Naive B cell (primary cell): ENCODE data around the gene LRRC17. TPM values are rescaled to one million over a fixed set of nuclear protein-coding genes. Genes with fewer than 3 reads are reported as not detected.

ENCODE experiments used
- ATAC-seq, 2 donors: fragments of 150-1000 bp; cut with Tn5 transposase; 2 replicates each; pipeline ENCODE4 v1.10.0; 2021; ENCODE audit warnings: low read depth in 2 of 2, mild to moderate bottlenecking in 2 of 2, moderate library complexity in 2 of 2
- DNase-seq: peaks from one replicate; pipeline ENCODE4 v3.0.0; 2022
- H3K27ac Mint-ChIP-seq, 6 donors: one replicate each; pipeline ENCODE4 v1.8.0; 2020 to 2022; ENCODE audit warnings: mild to moderate bottlenecking in 6 of 6, mixed read lengths in 6 of 6, moderate library complexity in 5 of 6, inconsistent platforms in 2 of 6
- H3K27me3 Mint-ChIP-seq, 3 donors: one replicate each; pipeline ENCODE4 v1.8.0; 2021 to 2022; ENCODE audit warnings: mixed read lengths in 3 of 3, mild to moderate bottlenecking in 1 of 3
- H3K36me3 Mint-ChIP-seq, 2 donors: one replicate each; pipeline ENCODE4 v1.8.0; 2020 to 2022; ENCODE audit warnings: mixed read lengths in 2 of 2, inconsistent platforms in 1 of 2, mild to moderate bottlenecking in 1 of 2
- H3K4me1 Mint-ChIP-seq, 3 donors: one replicate each; pipeline ENCODE4 v1.8.0; 2020 to 2022; ENCODE audit warnings: mixed read lengths in 3 of 3, inconsistent platforms in 1 of 3, mild to moderate bottlenecking in 1 of 3, moderate library complexity in 1 of 3
- H3K4me3 Mint-ChIP-seq, 8 donors: one replicate each; pipeline ENCODE4 v1.8.0; 2020 to 2022; ENCODE audit warnings: mild to moderate bottlenecking in 8 of 8, mixed read lengths in 8 of 8, moderate library complexity in 8 of 8, inconsistent platforms in 2 of 8
- H3K9me3 Mint-ChIP-seq, 7 donors: one replicate each; pipeline ENCODE4 v1.8.0; 2020 to 2022; ENCODE audit warnings: mixed read lengths in 7 of 7, mild to moderate bottlenecking in 5 of 7, inconsistent platforms in 2 of 7, moderate library complexity in 1 of 7
- polyA plus RNA-seq, 6 donors: library from polyadenylated mRNA; unstranded; fragments of 300-500 nt; fragmentation: Illumina TruSeq; gene quantifications; one replicate each; pipeline ENCODE4 v1.2.3, GENCODE V29; 2021; ENCODE audit warnings: low read depth in 6 of 6

The LRRC17 gene
- polyA plus RNA-seq, 6 donors from 2014 or later, result 0.40 to 1.2 TPM; not detected in 4

- H3K27ac Mint-ChIP-seq, result peak overlapping the region in 1 of 6 donors; percentile 16
- no peaks in the 10 kb centered on the region for H3K27me3 Mint-ChIP-seq
- H3K36me3 Mint-ChIP-seq, result peaks cover 0 to 16% of the 10 kb centered on the region in 2 donors
- peaks cover 0 to 9% (median 3%) of the 10 kb centered on the region in 3 donors for H3K4me1 Mint-ChIP-seq
- DNase-seq (no peak), ATAC-seq (no peak)
- no peak overlapping the region for H3K4me3 Mint-ChIP-seq
- no peaks in the 10 kb centered on the region for H3K9me3 Mint-ChIP-seq
Observed at GRCh38 chr7:102914585-102914984, 1.8 kb downstream of the LRRC17 start.

GRCh38 chr7:102916426-102916825 lies 3.6 kb downstream of the LRRC17 start:
- peaks cover 0 to 9% (median 3%) of the 10 kb centered on the region in 3 donors for H3K4me1 Mint-ChIP-seq
- H3K27ac Mint-ChIP-seq, result no peak overlapping the region
- H3K4me3 Mint-ChIP-seq, result no peak overlapping the region
- no peak for DNase-seq
- no peaks in the 10 kb centered on the region for H3K36me3 Mint-ChIP-seq
- H3K9me3 Mint-ChIP-seq, result no peaks in the 10 kb centered on the region
- no peak for ATAC-seq
- H3K27me3 Mint-ChIP-seq, result no peaks in the 10 kb centered on the region

GRCh38 chr7:102916881-102917280 lies 4.1 kb downstream of the LRRC17 start:
- Mint-ChIP-seq H3K4me3 (no peak overlapping the region), H3K27me3 (no peaks in the 10 kb centered on the region), H3K27ac (no peak overlapping the region), H3K9me3 (no peaks in the 10 kb centered on the region), H3K36me3 (no peaks in the 10 kb centered on the region), H3K4me1 (peaks cover 0 to 9% (median 3%) of the 10 kb centered on the region in 3 donors)
- ATAC-seq, result no peak
- DNase-seq, result no peak

DNA sequence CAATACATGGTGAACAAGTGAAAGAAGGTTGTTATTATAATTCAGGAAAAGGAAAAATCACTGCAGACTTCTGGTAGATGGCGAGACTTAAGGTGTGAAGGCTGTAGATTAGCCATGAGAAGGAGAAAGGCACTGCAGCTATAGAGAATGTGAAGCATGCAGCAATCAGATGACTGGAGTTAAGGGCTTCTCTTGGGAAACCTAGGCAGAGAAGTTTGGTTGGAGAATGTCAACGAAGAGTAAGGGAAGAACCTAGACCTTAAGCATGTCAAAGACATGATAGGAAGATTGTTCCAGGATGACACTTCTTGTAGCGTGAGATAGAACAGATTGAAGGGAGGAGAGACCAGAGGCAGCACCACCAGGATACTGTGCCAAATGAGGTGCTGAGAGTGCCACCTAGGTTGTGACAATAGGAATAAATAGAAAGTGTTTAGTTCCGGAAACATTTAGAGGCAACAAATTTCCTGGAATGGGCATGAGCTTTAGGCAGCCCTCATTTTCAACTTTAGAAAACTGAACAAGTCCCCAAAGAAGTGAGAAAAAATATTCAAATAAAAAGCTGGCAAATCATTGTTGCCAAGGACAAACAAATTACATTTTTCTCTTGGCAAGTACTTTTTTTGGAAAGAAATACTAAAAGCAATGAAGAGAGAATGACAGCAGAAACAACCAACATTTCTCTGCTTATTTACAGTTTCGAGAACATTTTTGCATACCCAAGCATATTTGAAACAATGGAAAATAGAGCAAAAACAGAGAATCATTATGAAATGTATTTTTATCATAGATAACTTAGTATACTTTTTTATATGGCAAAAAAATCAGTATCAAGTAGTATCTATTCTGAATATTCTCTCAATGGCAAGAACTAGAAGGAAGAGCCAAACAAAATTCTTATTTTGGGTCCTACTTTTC lies 4.9 kb downstream of the LRRC17 start:
- Mint-ChIP-seq H3K27ac (peak overlapping the region in 1 of 6 donors; percentile 2), H3K4me1 (peaks cover 0 to 9% (median 3%) of the 10 kb centered on the region in 3 donors), H3K36me3 (no peaks in the 10 kb centered on the region), H3K9me3 (no peaks in the 10 kb centered on the region), H3K27me3 (no peaks in the 10 kb centered on the region), H3K4me3 (no peak overlapping the region)
- DNase-seq (no peak), ATAC-seq (no peak)

DNA sequence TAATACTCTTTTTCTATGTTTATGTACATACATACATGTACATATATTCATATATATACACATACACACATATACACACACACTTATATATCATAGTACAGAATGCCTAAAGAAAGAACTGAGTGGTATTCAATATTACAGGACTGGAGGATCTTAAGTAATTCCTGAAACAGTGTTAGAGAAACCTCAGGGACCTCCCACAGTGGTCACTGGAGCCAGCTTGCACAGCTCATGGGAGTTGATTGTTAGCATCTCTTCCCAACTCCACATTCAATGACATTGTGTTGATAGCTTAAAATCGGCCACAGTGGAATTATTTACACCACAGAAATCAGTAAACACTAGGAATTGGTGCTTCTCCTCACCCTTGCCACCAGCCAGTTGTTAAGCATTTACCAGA lies 6.0 kb downstream of the LRRC17 start:
- no peak for DNase-seq
- no peaks in the 10 kb centered on the region for H3K27me3 Mint-ChIP-seq
- no peak for ATAC-seq
- H3K4me1 Mint-ChIP-seq, result no peaks in the 10 kb centered on the region
- no peaks in the 10 kb centered on the region for H3K9me3 Mint-ChIP-seq
- no peaks in the 10 kb centered on the region for H3K36me3 Mint-ChIP-seq
- H3K27ac Mint-ChIP-seq, result no peak overlapping the region
- H3K4me3 Mint-ChIP-seq, result no peak overlapping the region

GRCh38 chr7:102925976-102926782 lies 13.4 kb downstream of the LRRC17 start:
- Mint-ChIP-seq H3K36me3 (no peaks in the 10 kb centered on the region), H3K4me1 (no peaks in the 10 kb centered on the region), H3K9me3 (no peaks in the 10 kb centered on the region), H3K27me3 (no peaks in the 10 kb centered on the region), H3K27ac (no peak overlapping the region), H3K4me3 (no peak overlapping the region)
- DNase-seq, result no peak
- no peak for ATAC-seq

- Mint-ChIP-seq H3K27me3 (no peaks in the 10 kb centered on the region), H3K4me3 (peak overlapping the region in 1 of 8 donors; percentile 26), H3K4me1 (no peaks in the 10 kb centered on the region), H3K36me3 (no peaks in the 10 kb centered on the region), H3K9me3 (no peaks in the 10 kb centered on the region), H3K27ac (no peak overlapping the region)
- DNase-seq, result no peak
- no peak for ATAC-seq
Observed at GRCh38 chr7:102926783-102927140, 14.0 kb downstream of the LRRC17 start.

GRCh38 chr7:102927312-102927933 lies 14.6 kb downstream of the LRRC17 start:
- ATAC-seq (no peak), DNase-seq (no peak)
- Mint-ChIP-seq H3K27ac (peak overlapping the region in 1 of 6 donors; percentile 14), H3K4me3 (no peak overlapping the region), H3K36me3 (no peaks in the 10 kb centered on the region), H3K4me1 (no peaks in the 10 kb centered on the region), H3K27me3 (no peaks in the 10 kb centered on the region), H3K9me3 (no peaks in the 10 kb centered on the region)

GRCh38 chr7:102931757-102932156 lies 19.0 kb downstream of the LRRC17 start:
- H3K27ac Mint-ChIP-seq, result no peak overlapping the region
- H3K27me3 Mint-ChIP-seq, result no peaks in the 10 kb centered on the region
- peaks cover 0 to 4% (median 0%) of the 10 kb centered on the region in 3 donors for H3K4me1 Mint-ChIP-seq
- H3K9me3 Mint-ChIP-seq, result no peaks in the 10 kb centered on the region
- H3K4me3 Mint-ChIP-seq, result no peak overlapping the region
- DNase-seq, result no peak
- H3K36me3 Mint-ChIP-seq, result no peaks in the 10 kb centered on the region
- ATAC-seq, result no peak

DNA sequence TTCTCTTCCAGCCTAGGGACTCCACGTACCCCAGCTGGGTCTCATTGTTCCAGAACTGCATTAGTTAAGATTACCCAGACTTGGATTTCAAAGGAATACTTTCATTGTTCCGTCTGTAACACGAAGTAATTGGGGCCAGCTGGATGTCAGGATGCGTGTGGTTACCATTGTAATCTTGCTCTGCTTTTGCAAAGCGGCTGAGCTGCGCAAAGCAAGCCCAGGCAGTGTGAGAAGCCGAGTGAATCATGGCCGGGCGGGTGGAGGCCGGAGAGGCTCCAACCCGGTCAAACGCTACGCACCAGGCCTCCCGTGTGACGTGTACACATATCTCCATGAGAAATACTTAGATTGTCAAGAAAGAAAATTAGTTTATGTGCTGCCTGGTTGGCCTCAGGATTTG lies 21.0 kb downstream of the LRRC17 start:
- Mint-ChIP-seq H3K36me3 (no peaks in the 10 kb centered on the region), H3K9me3 (no peaks in the 10 kb centered on the region), H3K4me1 (peaks cover 0 to 4% (median 0%) of the 10 kb centered on the region in 3 donors), H3K4me3 (no peak overlapping the region), H3K27me3 (no peaks in the 10 kb centered on the region), H3K27ac (no peak overlapping the region)
- DNase-seq, result no peak
- ATAC-seq, result no peak

GRCh38 chr7:102934239-102934638 lies 21.4 kb downstream of the LRRC17 start:
- Mint-ChIP-seq H3K4me3 (no peak overlapping the region), H3K9me3 (no peaks in the 10 kb centered on the region), H3K27ac (no peak overlapping the region), H3K27me3 (no peaks in the 10 kb centered on the region), H3K36me3 (no peaks in the 10 kb centered on the region), H3K4me1 (peaks cover 0 to 4% (median 0%) of the 10 kb centered on the region in 3 donors)
- no peak for DNase-seq
- no peak for ATAC-seq

DNA sequence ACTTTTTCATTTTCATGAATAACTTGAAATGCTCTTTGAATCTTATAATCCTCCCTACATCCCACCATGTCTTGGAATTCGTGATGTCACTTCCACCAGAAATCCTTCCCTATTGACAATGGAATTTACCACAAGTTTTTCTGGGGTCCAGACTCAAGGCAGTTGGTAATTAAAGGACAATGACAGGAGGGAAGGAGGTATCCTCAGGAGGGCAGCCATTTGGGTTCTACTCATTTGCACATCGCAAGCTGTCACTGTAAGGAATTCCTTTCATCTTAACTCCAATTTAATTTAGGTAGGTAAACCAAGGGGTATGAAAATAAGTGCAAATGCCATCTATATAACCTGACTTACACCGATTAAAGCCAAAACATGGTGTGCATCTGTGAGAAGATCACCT lies 21.9 kb downstream of the LRRC17 start:
- Mint-ChIP-seq H3K27ac (no peak overlapping the region), H3K9me3 (no peaks in the 10 kb centered on the region), H3K36me3 (no peaks in the 10 kb centered on the region), H3K27me3 (no peaks in the 10 kb centered on the region), H3K4me3 (no peak overlapping the region), H3K4me1 (peaks cover 0 to 4% (median 0%) of the 10 kb centered on the region in 3 donors)
- DNase-seq (no peak), ATAC-seq (no peak)

GRCh38 chr7:102935450-102936115 lies 22.8 kb downstream of the LRRC17 start:
- Mint-ChIP-seq H3K27ac (peak overlapping the region in 3 of 6 donors; percentile 5 to 65 (median 38)), H3K27me3 (no peaks in the 10 kb centered on the region), H3K36me3 (no peaks in the 10 kb centered on the region), H3K9me3 (no peaks in the 10 kb centered on the region), H3K4me3 (no peak overlapping the region), H3K4me1 (peaks cover 0 to 4% (median 0%) of the 10 kb centered on the region in 3 donors)
- no peak for ATAC-seq
- no peak for DNase-seq
